ENCODE results near the gene TMEFF1. TPM values are rescaled to one million over a fixed set of nuclear protein-coding genes. Genes with fewer than 3 reads are reported as not detected.

TMEFF1 gene
- total RNA-seq, 2 donors from 2014 or later, result 0.50 TPM; not detected in 1

GRCh38 chr9:100445161-100445902, 27.6 kb upstream of the TMEFF1 start:
- intact Hi-C loops (cut with DNase I, micrococcal nuclease), result no loop called here
- no peak for DNase-seq
- peak; percentile 49 for ATAC-seq

GRCh38 chr9:100445903-100446549, 26.9 kb upstream of the TMEFF1 start:
- intact Hi-C loops (cut with DNase I, micrococcal nuclease), result no loop called here
- DNase-seq, result no peak
- peak; percentile 87 for ATAC-seq

GRCh38 chr9:100447041-100447440, 25.9 kb upstream of the TMEFF1 start:
- ATAC-seq (no peak), DNase-seq (no peak)
- intact Hi-C loops (cut with DNase I, micrococcal nuclease), result no loop called here

- no peak for DNase-seq
- intact Hi-C loops (cut with DNase I, micrococcal nuclease), result no loop called here
- ATAC-seq, result no peak
Measured at GRCh38 chr9:100448266-100448665, 24.7 kb upstream of the TMEFF1 start.

- ATAC-seq, result no peak
- DNase-seq, result no peak
Measured at GRCh38 chr9:100449420-100449819, 23.5 kb upstream of the TMEFF1 start.

GRCh38 chr9:100452894-100453293, 20.1 kb upstream of the TMEFF1 start:
- intact Hi-C loops (cut with DNase I, micrococcal nuclease), result no loop called here
- DNase-seq (no peak), ATAC-seq (no peak)

More at GRCh38 chr9:100449420-100449819, 23.5 kb upstream of the TMEFF1 start:
- intact Hi-C loops (cut with DNase I, micrococcal nuclease), result no loop called here

GRCh38 chr9:100455470-100455869, 17.5 kb upstream of the TMEFF1 start:
- DNase-seq (no peak), ATAC-seq (no peak)
- intact Hi-C loops (cut with DNase I, micrococcal nuclease), result no loop called here

- DNase-seq (no peak), ATAC-seq (no peak)
- intact Hi-C loops (cut with DNase I, micrococcal nuclease), result no loop called here
Measured at GRCh38 chr9:100457517-100457916, 15.4 kb upstream of the TMEFF1 start.

GRCh38 chr9:100459963-100460362, 13.0 kb upstream of the TMEFF1 start:
- ATAC-seq (no peak), DNase-seq (no peak)
- intact Hi-C loops (cut with DNase I, micrococcal nuclease), result no loop called here

GRCh38 chr9:100465274-100465673, 7.7 kb upstream of the TMEFF1 start:
- intact Hi-C loops (cut with DNase I, micrococcal nuclease), result no loop called here
- DNase-seq, result no peak
- no peak for ATAC-seq

- ATAC-seq (no peak), DNase-seq (no peak)
- intact Hi-C loops (cut with DNase I, micrococcal nuclease), result no loop called here
Measured at GRCh38 chr9:100465761-100466160, 7.2 kb upstream of the TMEFF1 start.

- ATAC-seq (no peak), DNase-seq (no peak)
- intact Hi-C loops (cut with DNase I, micrococcal nuclease), result no loop called here
Measured at GRCh38 chr9:100466171-100466828, 6.6 kb upstream of the TMEFF1 start.

- DNase-seq (no peak), ATAC-seq (no peak)
- intact Hi-C loops (cut with DNase I, micrococcal nuclease), result no loop called here
Measured at GRCh38 chr9:100466829-100467221, 6.1 kb upstream of the TMEFF1 start.

GRCh38 chr9:100468041-100468440, 4.9 kb upstream of the TMEFF1 start:
- intact Hi-C loops (cut with DNase I, micrococcal nuclease), result no loop called here
- ATAC-seq (no peak), DNase-seq (no peak)

- intact Hi-C loops (cut with DNase I, micrococcal nuclease), result no loop called here
- ATAC-seq, result no peak
- no peak for DNase-seq
Measured at GRCh38 chr9:100472268-100472667, 681 bp upstream of the TMEFF1 start.

GRCh38 chr9:100473276-100474081, 530 bp downstream of the TMEFF1 start:
- intact Hi-C loops (cut with DNase I, micrococcal nuclease), result no loop called here
- ATAC-seq (peak; percentile 58), DNase-seq (peak in 1 of 2 donors; percentile 17)

GRCh38 chr9:100474082-100474923, 1.4 kb downstream of the TMEFF1 start:
- intact Hi-C loops (cut with DNase I, micrococcal nuclease), result no loop called here
- peak in 1 of 2 donors; percentile 5 for DNase-seq
- no peak for ATAC-seq

- no peak for ATAC-seq
- intact Hi-C loops (cut with DNase I, micrococcal nuclease), result no loop called here
- no peak for DNase-seq
Measured at GRCh38 chr9:100474924-100475276, 2.0 kb downstream of the TMEFF1 start.

GRCh38 chr9:100477241-100477640, 4.3 kb downstream of the TMEFF1 start:
- intact Hi-C loops (cut with DNase I, micrococcal nuclease), result no loop called here
- ATAC-seq (no peak), DNase-seq (no peak)
